Transverse colon (tissue), 4 donors: ENCODE data around the gene SYNJ2. TPM values are rescaled to one million over a fixed set of nuclear protein-coding genes. Genes with fewer than 3 reads are reported as not detected.

Experiments used
- DNase-seq: peaks from one replicate; pipeline ENCODE4 v3.0.0-alpha.2; 2019
- H3K27ac ChIP-seq, 4 donors: fragments of 200-600 bp; sonication (generic); 2 replicates each; pipeline ENCODE4 v1.5.1; 2016 to 2018; ENCODE audit warnings: inconsistent platforms in 4 of 4
- H3K27me3 ChIP-seq: fragments of 200-600 bp; sonication (generic); 2 replicates; pipeline ENCODE4 v1.5.1; 2017; ENCODE audit warnings: inconsistent platforms
- H3K36me3 ChIP-seq, 4 donors: fragments of 200-600 bp; sonication (generic); 2 replicates each; pipeline ENCODE4 v1.5.1; 2017 to 2019; ENCODE audit warnings: inconsistent platforms in 4 of 4
- H3K4me1 ChIP-seq, 4 donors: fragments of 200-600 bp; sonication (generic); 2 replicates each; pipeline ENCODE4 v1.5.1; 2017 to 2020; ENCODE audit warnings: inconsistent platforms in 4 of 4
- H3K4me3 ChIP-seq, 4 donors: fragments of 200-600 bp; sonication (generic); 1 replicate in 1 of 4; 2 replicates in 3 of 4; pipeline versions ENCODE4 v1.5.1 to v1.6.1; 2017 to 2019; ENCODE audit warnings: inconsistent platforms in 4 of 4
- H3K9me3 ChIP-seq, 2 donors: fragments of 200-600 bp; sonication (generic); 2 replicates each; pipeline ENCODE4 v1.5.1; 2017 to 2019; ENCODE audit warnings: inconsistent platforms in 2 of 2
- EP300 ChIP-seq: sonication (generic); formaldehyde crosslinking; IDR thresholded peaks from one replicate; pipeline ENCODE4 v1.6.1; 2017; ENCODE audit warnings: antibody characterized with exemption, low read depth
- POLR2A ChIP-seq: fragments of 450-650 bp; IDR thresholded peaks from one replicate; pipeline ENCODE4 v1.6.1; 2016; ENCODE audit warnings: antibody characterized with exemption, mild to moderate bottlenecking, moderate library complexity
- POLR2AphosphoS5 ChIP-seq, 3 donors: sonication (generic); formaldehyde crosslinking; IDR thresholded peaks; one replicate each; pipeline ENCODE4 v1.6.1; 2016; ENCODE audit warnings: antibody characterized with exemption in 3 of 3
- WGBS, 2 donors: methylation state at CpG; one replicate each; pipeline ENCODE4 v1.1.5; 2018; ENCODE audit warnings: low coverage in 1 of 2; 5-methylcytosine and 5-hydroxymethylcytosine counted together
- in situ Hi-C, 4 donors: fragments of 200-750 bp; cut with MboI; loops; one replicate each; pipeline versions ENCODE4 v1.15.0 to v1.15.1; 2017; ENCODE audit warnings: low sequenced_read_pairs in 3 of 4, low pct_ligation_motif_present in 1 of 4, low pct_unique_long_range_greater_than_20kb in 1 of 4
- intact Hi-C: fragments of 100-400 bp; cut with DNase I; formaldehyde crosslinking; loops from one replicate; pipeline ENCODE4 v1.15.1; 2023; ENCODE audit warnings: low total_unique reads
- total RNA-seq, 4 donors: library from RNA; depleted of rRNA; stranded (reverse); fragments of >200 nt; gene quantifications; one replicate each; pipeline ENCODE4 v1.1.0, GENCODE V29; 2016
- TF ChIP-seq, protein P1 (sequence below), 5 experiments: fragments of 200-600 bp in 3 of 5; fragments of 450-650 bp in 2 of 5; sonication (generic) in 3 of 5; IDR thresholded peaks; 1 replicate in 2 of 5; 2 replicates in 3 of 5; pipeline ENCODE4 v1.5.1; 2016 to 2017; ENCODE audit warnings: antibody characterized with exemption in 5 of 5, inconsistent platforms in 3 of 5, mild to moderate bottlenecking in 2 of 5, moderate library complexity in 1 of 5

SYNJ2 gene
- total RNA-seq, 4 donors from 2014 or later, result 27.8 to 42.6 (median 31.8) TPM

- 97% methylated on average over 3 of the region's 3 CpGs for WGBS, 2 donors
- intact Hi-C loops, result no loop called here
- no peaks in the 10 kb centered on the region for H3K36me3 ChIP-seq
These were observed 137.2 kb downstream of the SYNJ2 start for GRCh38 chr6:158118886-158119285.

GRCh38 chr6:158121335-158121734 is 139.7 kb downstream of the SYNJ2 start:
- Histone ChIP-seq H3K9me3 (no peaks in the 10 kb centered on the region), H3K36me3 (no peaks in the 10 kb centered on the region), H3K27ac (no peak overlapping the region), H3K4me1 (no peaks in the 10 kb centered on the region), H3K4me3 (no peak overlapping the region), H3K27me3 (no peaks in the 10 kb centered on the region)
- WGBS, 2 donors, result 72 to 82% methylated on average over 3 of the region's 3 CpGs
- TF ChIP-seq POLR2A (no peak), EP300 (no peak), POLR2AphosphoS5 (IDR thresholded peaks at IDR 0.05) (no peak)
- TF ChIP-seq, protein P1, sequence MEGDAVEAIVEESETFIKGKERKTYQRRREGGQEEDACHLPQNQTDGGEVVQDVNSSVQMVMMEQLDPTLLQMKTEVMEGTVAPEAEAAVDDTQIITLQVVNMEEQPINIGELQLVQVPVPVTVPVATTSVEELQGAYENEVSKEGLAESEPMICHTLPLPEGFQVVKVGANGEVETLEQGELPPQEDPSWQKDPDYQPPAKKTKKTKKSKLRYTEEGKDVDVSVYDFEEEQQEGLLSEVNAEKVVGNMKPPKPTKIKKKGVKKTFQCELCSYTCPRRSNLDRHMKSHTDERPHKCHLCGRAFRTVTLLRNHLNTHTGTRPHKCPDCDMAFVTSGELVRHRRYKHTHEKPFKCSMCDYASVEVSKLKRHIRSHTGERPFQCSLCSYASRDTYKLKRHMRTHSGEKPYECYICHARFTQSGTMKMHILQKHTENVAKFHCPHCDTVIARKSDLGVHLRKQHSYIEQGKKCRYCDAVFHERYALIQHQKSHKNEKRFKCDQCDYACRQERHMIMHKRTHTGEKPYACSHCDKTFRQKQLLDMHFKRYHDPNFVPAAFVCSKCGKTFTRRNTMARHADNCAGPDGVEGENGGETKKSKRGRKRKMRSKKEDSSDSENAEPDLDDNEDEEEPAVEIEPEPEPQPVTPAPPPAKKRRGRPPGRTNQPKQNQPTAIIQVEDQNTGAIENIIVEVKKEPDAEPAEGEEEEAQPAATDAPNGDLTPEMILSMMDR (IDR thresholded peaks at IDR 0.05), result no peak
- intact Hi-C loops, result no loop called here
- in situ Hi-C loops, result no loop called here
- no peak for DNase-seq

More at GRCh38 chr6:158118886-158119285, 137.2 kb downstream of the SYNJ2 start:
- H3K4me3 ChIP-seq, result no peak overlapping the region
- H3K9me3 ChIP-seq, result no peaks in the 10 kb centered on the region
- in situ Hi-C loops, result no loop called here
- no peak for TF ChIP-seq POLR2AphosphoS5 (IDR thresholded peaks at IDR 0.05)
- no peak for TF ChIP-seq EP300
- no peak for TF ChIP-seq POLR2A
- TF ChIP-seq, protein P1 (IDR thresholded peaks at IDR 0.05), result no peak
- H3K27ac ChIP-seq, result no peak overlapping the region
- no peak for DNase-seq
- no peaks in the 10 kb centered on the region for H3K4me1 ChIP-seq
- no peaks in the 10 kb centered on the region for H3K27me3 ChIP-seq

DNA sequence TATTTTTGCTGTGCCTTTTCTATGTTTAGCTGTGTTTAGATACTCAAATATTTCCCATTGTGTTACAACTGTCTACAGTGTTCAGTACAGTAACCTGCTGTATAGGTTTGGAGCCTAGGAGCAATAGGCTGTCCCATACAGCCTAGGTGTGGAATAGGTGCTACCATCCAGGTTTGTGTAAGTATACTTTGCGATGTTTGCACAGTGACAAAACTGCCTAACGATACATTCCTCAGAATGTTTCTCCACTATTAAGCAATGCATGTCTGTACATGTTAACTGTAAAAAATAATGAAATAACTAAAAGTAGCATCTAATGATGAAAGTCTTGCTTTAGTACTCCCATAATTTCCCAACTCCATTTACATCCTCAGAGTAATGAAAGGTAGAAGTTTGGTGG is 140.4 kb downstream of the SYNJ2 start:
- WGBS, 2 donors, result 60 to 76% methylated on average over 1 to 2 of the region's 2 CpGs
- intact Hi-C loops (no loop called here), in situ Hi-C loops (no loop called here)
- TF ChIP-seq EP300, result no peak
- no peak for TF ChIP-seq POLR2AphosphoS5 (IDR thresholded peaks at IDR 0.05)
- TF ChIP-seq POLR2A, result no peak
- TF ChIP-seq, protein P1 (IDR thresholded peaks at IDR 0.05), result no peak
- Histone ChIP-seq H3K4me3 (no peak overlapping the region), H3K36me3 (no peaks in the 10 kb centered on the region), H3K27ac (no peak overlapping the region), H3K4me1 (no peaks in the 10 kb centered on the region), H3K27me3 (no peaks in the 10 kb centered on the region), H3K9me3 (no peaks in the 10 kb centered on the region)
- DNase-seq, result no peak

- Histone ChIP-seq H3K27me3 (no peaks in the 10 kb centered on the region), H3K4me3 (no peak overlapping the region), H3K4me1 (no peaks in the 10 kb centered on the region), H3K27ac (no peak overlapping the region), H3K36me3 (no peaks in the 10 kb centered on the region), H3K9me3 (no peaks in the 10 kb centered on the region)
- intact Hi-C loops (no loop called here), in situ Hi-C loops (no loop called here)
- no peak for DNase-seq
- 97 to 100% methylated on average over 1 of the region's 1 CpG for WGBS, 2 donors
- TF ChIP-seq, protein P1 (IDR thresholded peaks at IDR 0.05), result no peak
- TF ChIP-seq POLR2AphosphoS5 (IDR thresholded peaks at IDR 0.05), result no peak
- no peak for TF ChIP-seq EP300
- no peak for TF ChIP-seq POLR2A
These were observed 142.6 kb downstream of the SYNJ2 start for GRCh38 chr6:158124288-158124687.
